Left lung (tissue), 10 donors: ENCODE results near the gene DUXA. TPM values are rescaled to one million over a fixed set of nuclear protein-coding genes. Genes with fewer than 3 reads are reported as not detected.

Experiments used
- ATAC-seq: fragments of 200-7000 bp; cut with Tn5 transposase; one replicate; pipeline ENCODE4 v1.9.1; 2020; ENCODE audit warnings: moderate library complexity
- DNase-seq, 4 donors: peaks; one replicate each; pipeline ENCODE4 v3.0.0-alpha.2; 2013 to 2020
- H3K27ac ChIP-seq, 2 donors: fragments of 200-600 bp; sonication (generic) in 1 of 2; one replicate each; pipeline versions ENCODE4 v1.5.0 to v1.8.0; 2020 to 2021
- H3K27me3 ChIP-seq, 2 donors: fragments of 200-600 bp; sonication (generic) in 1 of 2; one replicate each; pipeline versions ENCODE4 v1.5.0 to v1.8.0; 2020 to 2021
- H3K36me3 ChIP-seq, 2 donors: fragments of 200-600 bp; sonication (generic) in 1 of 2; one replicate each; pipeline versions ENCODE4 v1.5.0 to v1.8.0; 2020 to 2021
- H3K4me1 ChIP-seq, 2 donors: fragments of 200-600 bp; one replicate each; pipeline ENCODE4 v1.8.0; 2021
- H3K4me3 ChIP-seq, 2 donors: fragments of 200-600 bp; sonication (generic) in 1 of 2; one replicate each; pipeline versions ENCODE4 v1.5.0 to v1.8.0; 2020 to 2021; ENCODE audit warnings: mild to moderate bottlenecking in 1 of 2
- H3K9me3 ChIP-seq, 2 donors: fragments of 200-600 bp; sonication (generic) in 1 of 2; one replicate each; pipeline versions ENCODE4 v1.5.0 to v1.8.0; 2020 to 2021
- intact Hi-C, 2 donors: fragments of 100-400 bp; cut with DNase I; formaldehyde crosslinking; loops; one replicate each; pipeline versions ENCODE4 v1.11.2 to v1.14.2; 2022
- polyA plus RNA-seq, 6 donors: library from polyadenylated mRNA; unstranded; fragments of 120-200 nt; gene quantifications; one replicate each; pipeline ENCODE4 v1.2.1, GENCODE V29; 2013; ENCODE audit not compliant: insufficient read length in 6 of 6
- total RNA-seq, 2 donors: library from RNA; stranded (reverse); fragmentation: NEBNext Ultra II Directional; extraction: Animal tissue kit (Norgen Biotek cat#: 25700); gene quantifications; one replicate each; pipeline ENCODE4 v1.2.1, GENCODE V29; 2021
- TF ChIP-seq, protein P1 (sequence below), 2 donors: fragments of 200-600 bp; sonication (generic) in 1 of 2; IDR thresholded peaks; one replicate each; pipeline versions ENCODE4 v1.5.0 to v1.8.0; 2021; ENCODE audit warnings: antibody characterized with exemption in 2 of 2
- donor health status: DM: no; HTN: yes; CAD: no.
- donor health status: DM: no; HTN: no; CAD: no.

Gene DUXA
- total and polyA plus RNA-seq, 8 donors, result not detected

DNA sequence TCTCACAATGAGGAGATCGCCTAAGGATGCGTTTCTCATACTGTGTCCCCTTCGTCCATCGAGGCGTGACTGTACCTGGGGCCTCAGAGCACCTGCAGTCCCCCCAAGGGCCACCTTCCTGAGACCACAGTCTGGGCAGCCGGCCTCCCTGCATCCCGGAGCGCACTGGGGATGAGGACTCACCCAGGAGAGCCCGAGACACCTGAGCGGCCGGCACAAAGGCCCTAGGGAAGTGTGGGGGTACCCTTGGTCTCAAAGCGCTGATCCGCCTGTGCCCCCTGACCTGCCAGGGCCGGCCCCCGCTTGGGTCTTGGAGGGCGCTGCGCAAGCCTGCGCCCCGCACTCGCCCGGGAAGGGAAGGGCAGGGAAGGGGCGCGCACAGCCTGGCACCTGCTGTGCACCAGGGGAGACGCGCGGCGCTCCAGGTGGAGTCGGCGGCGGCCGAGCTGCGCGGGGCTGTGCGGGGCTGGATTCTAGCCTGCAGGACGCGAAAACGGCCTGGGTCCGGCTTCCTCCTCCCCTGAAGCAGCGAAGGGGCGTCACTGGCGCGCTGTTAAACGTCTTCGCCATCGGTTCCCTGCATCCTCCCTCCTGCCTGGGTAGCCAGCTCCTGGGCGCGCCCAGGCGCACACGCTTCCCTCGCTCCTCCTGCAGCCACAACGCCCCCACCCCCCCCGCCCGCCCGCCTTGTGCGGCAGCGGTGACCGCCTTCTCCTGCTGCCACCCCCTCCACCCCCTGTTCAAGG, 61.1 kb downstream of the DUXA start:
- intact Hi-C loops, result no loop called here

More for the DNA sequence above, 61.1 kb downstream of the DUXA start:
- Histone ChIP-seq H3K36me3 (no peaks in the 10 kb centered on the region), H3K27ac (no peak overlapping the region), H3K9me3 (peaks cover 0 to 54% of the 10 kb centered on the region in 2 donors), H3K27me3 (peaks cover 14 to 42% of the 10 kb centered on the region in 2 donors), H3K4me1 (peaks cover 0 to 3% of the 10 kb centered on the region in 2 donors), H3K4me3 (no peak overlapping the region)
- TF ChIP-seq, protein P1, sequence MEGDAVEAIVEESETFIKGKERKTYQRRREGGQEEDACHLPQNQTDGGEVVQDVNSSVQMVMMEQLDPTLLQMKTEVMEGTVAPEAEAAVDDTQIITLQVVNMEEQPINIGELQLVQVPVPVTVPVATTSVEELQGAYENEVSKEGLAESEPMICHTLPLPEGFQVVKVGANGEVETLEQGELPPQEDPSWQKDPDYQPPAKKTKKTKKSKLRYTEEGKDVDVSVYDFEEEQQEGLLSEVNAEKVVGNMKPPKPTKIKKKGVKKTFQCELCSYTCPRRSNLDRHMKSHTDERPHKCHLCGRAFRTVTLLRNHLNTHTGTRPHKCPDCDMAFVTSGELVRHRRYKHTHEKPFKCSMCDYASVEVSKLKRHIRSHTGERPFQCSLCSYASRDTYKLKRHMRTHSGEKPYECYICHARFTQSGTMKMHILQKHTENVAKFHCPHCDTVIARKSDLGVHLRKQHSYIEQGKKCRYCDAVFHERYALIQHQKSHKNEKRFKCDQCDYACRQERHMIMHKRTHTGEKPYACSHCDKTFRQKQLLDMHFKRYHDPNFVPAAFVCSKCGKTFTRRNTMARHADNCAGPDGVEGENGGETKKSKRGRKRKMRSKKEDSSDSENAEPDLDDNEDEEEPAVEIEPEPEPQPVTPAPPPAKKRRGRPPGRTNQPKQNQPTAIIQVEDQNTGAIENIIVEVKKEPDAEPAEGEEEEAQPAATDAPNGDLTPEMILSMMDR (IDR thresholded peaks at IDR 0.05), result no peak
- DNase-seq, result no peak
- no peak for ATAC-seq

Other genes with a start within 250 kb of the DUXA start
- gene USP29, start 47.5 kb downstream of the DUXA start, total RNA-seq, result not detected
- gene USP29, start 47.5 kb downstream of the DUXA start, polyA plus RNA-seq, result under 1 TPM in 1 of 6 donors, not detected in 5; 0.20 TPM
- gene ZIM3, start 22.3 kb downstream of the DUXA start, total RNA-seq, result not detected
- gene ZIM3, start 22.3 kb downstream of the DUXA start, polyA plus RNA-seq, result under 1 TPM in 5 of 6 donors, not detected in 1; 0.06 to 0.13 (median 0.06) TPM
- 10 to 100 TPM; 37.9 to 38.7 TPM for gene ZNF264, start 24.0 kb upstream of the DUXA start, total RNA-seq
- 10 to 100 TPM; 18.1 to 26.5 (median 23.1) TPM for gene ZNF264, start 24.0 kb upstream of the DUXA start, polyA plus RNA-seq
- 1 to 10 TPM in 1 of 2 donors, under 1 TPM in 1; 0.96 to 1.1 TPM for gene AURKC, start 63.5 kb upstream of the DUXA start, total RNA-seq
- 1 to 10 TPM; 1.4 to 3.5 (median 1.9) TPM for gene AURKC, start 63.5 kb upstream of the DUXA start, polyA plus RNA-seq
- 10 to 100 TPM; 12.0 to 13.8 TPM for gene ZNF805, start 73.1 kb upstream of the DUXA start, total RNA-seq
- 1 to 10 TPM; 6.0 to 8.2 (median 7.0) TPM for gene ZNF805, start 73.1 kb upstream of the DUXA start, polyA plus RNA-seq
- 10 to 100 TPM; 53.5 to 55.3 TPM for gene ZNF460, start 113.0 kb upstream of the DUXA start, total RNA-seq
- gene ZNF460, start 113.0 kb upstream of the DUXA start, polyA plus RNA-seq, result 1 to 10 TPM; 3.7 to 6.9 (median 5.6) TPM
- gene ZNF543, start 153.0 kb upstream of the DUXA start, total RNA-seq, result 1 to 10 TPM; 6.6 to 7.2 TPM
- 10 to 100 TPM in 4 of 6 donors, 1 to 10 TPM in 2; 8.9 to 11.6 (median 10.6) TPM for gene ZNF543, start 153.0 kb upstream of the DUXA start, polyA plus RNA-seq
- 1 to 10 TPM; 7.7 to 7.8 TPM for gene ZNF304, start 183.8 kb upstream of the DUXA start, total RNA-seq
- 10 to 100 TPM; 14.5 to 19.0 (median 17.5) TPM for gene ZNF304, start 183.8 kb upstream of the DUXA start, polyA plus RNA-seq
- gene TRAPPC2B, start 196.1 kb upstream of the DUXA start, total RNA-seq, result 1 to 10 TPM; 8.2 to 8.4 TPM
- gene TRAPPC2B, start 196.1 kb upstream of the DUXA start, polyA plus RNA-seq, result 10 to 100 TPM; 10.2 to 16.0 (median 14.3) TPM
- gene ZNF547, start 196.1 kb upstream of the DUXA start, total RNA-seq, result 1 to 10 TPM; 2.3 to 3.0 TPM
- 1 to 10 TPM; 5.0 to 8.2 (median 6.3) TPM for gene ZNF547, start 196.1 kb upstream of the DUXA start, polyA plus RNA-seq
- gene ZNF548, start 222.4 kb upstream of the DUXA start, total RNA-seq, result 10 to 100 TPM; 13.8 to 17.1 TPM
- gene ZNF548, start 222.4 kb upstream of the DUXA start, polyA plus RNA-seq, result 10 to 100 TPM; 33.7 to 53.0 (median 42.2) TPM
- 1 to 10 TPM; 8.9 to 9.3 TPM for gene ZNF17, start 243.7 kb upstream of the DUXA start, total RNA-seq
- gene ZNF17, start 243.7 kb upstream of the DUXA start, polyA plus RNA-seq, result 10 to 100 TPM; 14.1 to 17.6 (median 15.2) TPM